ENCODE data around the gene BICD1.

Gene BICD1

DNA sequence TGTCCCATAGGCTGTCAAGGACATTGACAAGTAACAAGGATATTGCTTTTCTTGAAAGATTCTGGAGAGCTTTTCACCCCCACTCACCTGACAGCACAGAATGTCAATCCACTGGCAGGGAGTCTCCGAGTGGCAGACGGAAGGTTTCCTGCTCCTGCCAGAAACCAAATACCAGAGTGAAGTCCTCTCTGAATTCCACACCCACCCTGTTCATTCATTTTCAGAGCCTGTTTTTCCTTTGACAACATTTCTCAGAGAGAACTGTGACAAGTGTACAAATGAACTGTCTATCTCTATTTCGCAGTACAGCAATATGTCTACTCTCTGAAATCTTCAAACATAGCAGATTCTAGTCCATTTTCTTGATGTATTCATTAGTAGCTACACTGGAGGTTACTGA is 26.2 kb upstream of the BICD1 start:
- no peak overlapping the region for H2AFZ ChIP-seq (ENCODE audit: low read depth, low read length)

DNA sequence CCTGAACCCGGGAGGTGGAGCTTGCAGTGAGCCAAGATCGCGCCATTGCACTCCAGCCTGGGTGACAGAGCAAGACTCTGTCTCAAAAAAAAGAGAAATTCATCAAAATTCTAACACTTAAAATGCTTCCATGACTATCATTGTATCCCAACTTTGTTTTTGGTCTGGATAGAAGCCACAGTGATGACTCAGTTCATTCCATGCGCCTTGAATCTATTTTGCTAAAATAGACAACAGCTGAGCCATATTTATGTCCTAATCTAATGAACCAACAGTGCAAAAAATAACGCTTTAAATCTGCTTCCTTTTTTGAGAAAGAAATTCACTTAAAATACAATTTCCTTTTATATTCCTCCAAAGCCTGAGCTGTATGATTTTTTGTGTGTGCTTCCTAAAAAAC is 23.2 kb upstream of the BICD1 start:
- Histone ChIP-seq H3K9ac (ENCODE audit: low read depth, low read length) (no peak overlapping the region), H3K4me2 (ENCODE audit: insufficient read depth, low read length) (no peak overlapping the region), H3K27me3 (ENCODE audit: insufficient read depth, low read length, poor library complexity) (no peaks in the 10 kb centered on the region), H4K20me1 (ENCODE audit: insufficient read depth, low read length) (no peaks in the 10 kb centered on the region), H3K4me3 (ENCODE audit: low read depth in 1 of 2, low read length in 2 of 2) (no peak overlapping the region), H3K36me3 (ENCODE audit: insufficient read depth, low read length) (no peaks in the 10 kb centered on the region), H3K27ac (ENCODE audit: low read length) (no peak overlapping the region), H3K4me1 (ENCODE audit: insufficient read depth, low read length) (no peaks in the 10 kb centered on the region), H3K79me2 (ENCODE audit: insufficient read depth, low read length) (no peaks in the 10 kb centered on the region), H2AFZ (ENCODE audit: low read depth, low read length) (no peak overlapping the region), H3K9me3 (ENCODE audit: insufficient read depth, low read length, severe bottlenecking) (no peaks in the 10 kb centered on the region)
- no peak for ATAC-seq (ENCODE audit: insufficient read depth, low read depth)
- TF ChIP-seq EZH2 (IDR thresholded peaks at IDR 0.05; ENCODE audit: borderline replicate concordance, low read depth, low read length, severe bottlenecking), result no peak
- TF ChIP-seq, protein P1, sequence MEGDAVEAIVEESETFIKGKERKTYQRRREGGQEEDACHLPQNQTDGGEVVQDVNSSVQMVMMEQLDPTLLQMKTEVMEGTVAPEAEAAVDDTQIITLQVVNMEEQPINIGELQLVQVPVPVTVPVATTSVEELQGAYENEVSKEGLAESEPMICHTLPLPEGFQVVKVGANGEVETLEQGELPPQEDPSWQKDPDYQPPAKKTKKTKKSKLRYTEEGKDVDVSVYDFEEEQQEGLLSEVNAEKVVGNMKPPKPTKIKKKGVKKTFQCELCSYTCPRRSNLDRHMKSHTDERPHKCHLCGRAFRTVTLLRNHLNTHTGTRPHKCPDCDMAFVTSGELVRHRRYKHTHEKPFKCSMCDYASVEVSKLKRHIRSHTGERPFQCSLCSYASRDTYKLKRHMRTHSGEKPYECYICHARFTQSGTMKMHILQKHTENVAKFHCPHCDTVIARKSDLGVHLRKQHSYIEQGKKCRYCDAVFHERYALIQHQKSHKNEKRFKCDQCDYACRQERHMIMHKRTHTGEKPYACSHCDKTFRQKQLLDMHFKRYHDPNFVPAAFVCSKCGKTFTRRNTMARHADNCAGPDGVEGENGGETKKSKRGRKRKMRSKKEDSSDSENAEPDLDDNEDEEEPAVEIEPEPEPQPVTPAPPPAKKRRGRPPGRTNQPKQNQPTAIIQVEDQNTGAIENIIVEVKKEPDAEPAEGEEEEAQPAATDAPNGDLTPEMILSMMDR (IDR thresholded peaks at IDR 0.05; ENCODE audit: borderline replicate concordance, extremely low read depth, low read length, poor library complexity, severe bottlenecking), result no peak
- DNase-seq, result no peak

More for the DNA sequence above, 26.2 kb upstream of the BICD1 start:
- DNase-seq (no peak), ATAC-seq (ENCODE audit: insufficient read depth, low read depth) (no peak)
- no peaks in the 10 kb centered on the region for H3K9me3 ChIP-seq (ENCODE audit: insufficient read depth, low read length, severe bottlenecking)
- no peaks in the 10 kb centered on the region for H3K4me1 ChIP-seq (ENCODE audit: insufficient read depth, low read length)
- H3K27ac ChIP-seq (ENCODE audit: low read length), result no peak overlapping the region
- no peaks in the 10 kb centered on the region for H3K79me2 ChIP-seq (ENCODE audit: insufficient read depth, low read length)
- no peaks in the 10 kb centered on the region for H3K27me3 ChIP-seq (ENCODE audit: insufficient read depth, low read length, poor library complexity)
- no peak overlapping the region for H3K9ac ChIP-seq (ENCODE audit: low read depth, low read length)
- no peaks in the 10 kb centered on the region for H3K36me3 ChIP-seq (ENCODE audit: insufficient read depth, low read length)
- H3K4me3 ChIP-seq (ENCODE audit: low read depth in 1 of 2, low read length in 2 of 2), result no peak overlapping the region
- H4K20me1 ChIP-seq (ENCODE audit: insufficient read depth, low read length), result no peaks in the 10 kb centered on the region
- TF ChIP-seq EZH2 (IDR thresholded peaks at IDR 0.05; ENCODE audit: borderline replicate concordance, low read depth, low read length, severe bottlenecking), result no peak
- TF ChIP-seq, protein P1 (IDR thresholded peaks at IDR 0.05; ENCODE audit: borderline replicate concordance, extremely low read depth, low read length, poor library complexity, severe bottlenecking), result no peak
- H3K4me2 ChIP-seq (ENCODE audit: insufficient read depth, low read length), result no peak overlapping the region

DNA sequence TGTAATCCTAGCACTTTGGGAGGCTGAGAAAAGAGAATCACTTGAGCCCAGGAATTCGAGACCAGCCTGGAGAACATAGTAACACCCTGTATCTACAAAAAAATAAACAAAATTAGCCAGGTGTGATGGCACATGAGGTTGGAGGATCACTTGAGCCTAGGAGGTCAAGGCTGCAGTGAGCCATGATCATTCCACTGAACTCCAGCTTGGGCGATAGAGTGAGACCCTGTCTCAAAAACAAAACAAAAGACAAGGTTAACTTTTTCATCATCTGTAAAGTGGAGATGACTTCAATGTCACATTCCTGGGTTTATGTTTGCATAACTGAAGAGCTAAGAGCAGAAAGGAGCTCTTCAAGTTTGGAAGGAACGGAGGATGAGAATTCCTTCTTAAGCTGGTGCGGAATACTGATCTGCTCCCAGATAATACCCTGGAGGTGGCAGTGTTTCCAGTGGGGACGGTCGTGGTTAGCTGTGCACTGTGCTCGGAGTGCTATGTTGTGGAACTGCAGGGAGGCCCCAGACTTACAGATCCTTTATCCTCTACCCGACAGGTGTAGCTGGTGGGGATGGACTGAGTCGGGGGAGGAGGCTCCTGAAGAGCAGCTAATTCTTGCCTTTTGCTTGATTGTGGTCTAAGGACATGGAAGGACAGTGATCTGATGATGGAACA is 22.5 kb upstream of the BICD1 start:
- no peak overlapping the region for H3K9ac ChIP-seq (ENCODE audit: low read depth, low read length)
- DNase-seq (no peak), ATAC-seq (ENCODE audit: insufficient read depth, low read depth) (no peak)
- H3K9me3 ChIP-seq (ENCODE audit: insufficient read depth, low read length, severe bottlenecking), result no peaks in the 10 kb centered on the region
- H3K36me3 ChIP-seq (ENCODE audit: insufficient read depth, low read length), result no peaks in the 10 kb centered on the region
- TF ChIP-seq, protein P1 (IDR thresholded peaks at IDR 0.05; ENCODE audit: borderline replicate concordance, extremely low read depth, low read length, poor library complexity, severe bottlenecking), result no peak
- no peak for TF ChIP-seq EZH2 (IDR thresholded peaks at IDR 0.05; ENCODE audit: borderline replicate concordance, low read depth, low read length, severe bottlenecking)
- H3K4me1 ChIP-seq (ENCODE audit: insufficient read depth, low read length), result no peaks in the 10 kb centered on the region
- H3K4me3 ChIP-seq (ENCODE audit: low read depth in 1 of 2, low read length in 2 of 2), result no peak overlapping the region
- H4K20me1 ChIP-seq (ENCODE audit: insufficient read depth, low read length), result no peaks in the 10 kb centered on the region
- no peaks in the 10 kb centered on the region for H3K27me3 ChIP-seq (ENCODE audit: insufficient read depth, low read length, poor library complexity)
- H2AFZ ChIP-seq (ENCODE audit: low read depth, low read length), result no peak overlapping the region
- H3K4me2 ChIP-seq (ENCODE audit: insufficient read depth, low read length), result no peak overlapping the region
- no peaks in the 10 kb centered on the region for H3K79me2 ChIP-seq (ENCODE audit: insufficient read depth, low read length)
- no peak overlapping the region for H3K27ac ChIP-seq (ENCODE audit: low read length)

All from DND-41 (cell line).